Ovary (tissue), 3 donors: Measurements from ENCODE around the gene LIPT1.

Experiments used
- CTCF ChIP-seq, 3 donors: fragments of 450-650 bp in 2 of 3; fragments of 200-600 bp in 1 of 3; IDR thresholded peaks; one replicate each; pipeline versions ENCODE4 v1.5.1 to v1.8.0; 2016 to 2022; ENCODE audit warnings: antibody characterized with exemption in 3 of 3, mild to moderate bottlenecking in 1 of 3
- EP300 ChIP-seq: sonication (generic); formaldehyde crosslinking; IDR thresholded peaks from one replicate; pipeline ENCODE4 v1.6.1; 2017; ENCODE audit warnings: antibody characterized with exemption
- POLR2A ChIP-seq: fragments of 450-650 bp; IDR thresholded peaks from one replicate; pipeline ENCODE4 v1.6.1; 2017; ENCODE audit warnings: antibody characterized with exemption, mild to moderate bottlenecking, moderate library complexity
- donor health status: DM: no; HTN: no; CAD: no.

GRCh38 chr2:99190548-99190947, 35.8 kb downstream of the LIPT1 start:
- TF ChIP-seq CTCF (IDR thresholded peaks at IDR 0.05) (no peak), EP300 (no peak), POLR2A (no peak)
